B cell (primary cell): ENCODE results near the gene FAM174C.

ENCODE experiments used
- EZH2 ChIP-seq: IDR thresholded peaks from 2 replicates; pipeline ENCODE4 v1.6.1; 2012; ENCODE audit warnings: borderline replicate concordance, low read depth, mild to moderate bottlenecking, moderate library complexity, low read length; ENCODE audit not compliant: insufficient read depth, poor library complexity, severe bottlenecking
- TF ChIP-seq, protein P1 (sequence below): fragments of 200-600 bp; IDR thresholded peaks from one replicate; pipeline ENCODE4 v1.8.0; 2022; ENCODE audit warnings: antibody characterized with exemption, mild to moderate bottlenecking

- TF ChIP-seq, protein P1, sequence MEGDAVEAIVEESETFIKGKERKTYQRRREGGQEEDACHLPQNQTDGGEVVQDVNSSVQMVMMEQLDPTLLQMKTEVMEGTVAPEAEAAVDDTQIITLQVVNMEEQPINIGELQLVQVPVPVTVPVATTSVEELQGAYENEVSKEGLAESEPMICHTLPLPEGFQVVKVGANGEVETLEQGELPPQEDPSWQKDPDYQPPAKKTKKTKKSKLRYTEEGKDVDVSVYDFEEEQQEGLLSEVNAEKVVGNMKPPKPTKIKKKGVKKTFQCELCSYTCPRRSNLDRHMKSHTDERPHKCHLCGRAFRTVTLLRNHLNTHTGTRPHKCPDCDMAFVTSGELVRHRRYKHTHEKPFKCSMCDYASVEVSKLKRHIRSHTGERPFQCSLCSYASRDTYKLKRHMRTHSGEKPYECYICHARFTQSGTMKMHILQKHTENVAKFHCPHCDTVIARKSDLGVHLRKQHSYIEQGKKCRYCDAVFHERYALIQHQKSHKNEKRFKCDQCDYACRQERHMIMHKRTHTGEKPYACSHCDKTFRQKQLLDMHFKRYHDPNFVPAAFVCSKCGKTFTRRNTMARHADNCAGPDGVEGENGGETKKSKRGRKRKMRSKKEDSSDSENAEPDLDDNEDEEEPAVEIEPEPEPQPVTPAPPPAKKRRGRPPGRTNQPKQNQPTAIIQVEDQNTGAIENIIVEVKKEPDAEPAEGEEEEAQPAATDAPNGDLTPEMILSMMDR: no peak
- no peak for TF ChIP-seq EZH2
These were observed 7.4 kb downstream of the FAM174C start for GRCh38 chr19:1282588-1283206.
